GM21619 (cell line): ENCODE measurements around the gene ALDH1L1.

Experiments used
- ATAC-seq: cut with Tn5 transposase; IDR thresholded peaks from one replicate; pipeline ENCODE4 v1.9.1; 2021; ENCODE audit not compliant: unreplicated experiment

Gene ALDH1L1

DNA sequence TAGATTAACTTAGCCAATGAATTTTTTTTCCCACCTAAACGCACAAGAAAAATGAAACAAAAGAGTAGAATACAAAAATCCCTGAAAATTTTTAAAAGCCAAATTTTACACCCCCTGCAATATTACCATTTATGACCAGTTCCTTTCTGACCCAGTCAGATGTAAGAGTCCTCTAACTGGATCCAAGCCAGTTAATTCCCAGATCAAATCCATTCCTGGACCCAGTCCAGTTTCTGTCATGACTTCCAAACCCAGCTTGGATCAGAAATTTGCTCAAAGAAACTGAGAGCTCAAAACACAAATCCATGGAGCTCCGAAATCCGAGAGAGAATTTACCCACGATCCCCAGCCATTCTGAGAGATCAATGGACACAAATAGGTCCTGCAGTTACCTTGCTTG, 17.0 kb upstream of the ALDH1L1 start:
- no peak for ATAC-seq

DNA sequence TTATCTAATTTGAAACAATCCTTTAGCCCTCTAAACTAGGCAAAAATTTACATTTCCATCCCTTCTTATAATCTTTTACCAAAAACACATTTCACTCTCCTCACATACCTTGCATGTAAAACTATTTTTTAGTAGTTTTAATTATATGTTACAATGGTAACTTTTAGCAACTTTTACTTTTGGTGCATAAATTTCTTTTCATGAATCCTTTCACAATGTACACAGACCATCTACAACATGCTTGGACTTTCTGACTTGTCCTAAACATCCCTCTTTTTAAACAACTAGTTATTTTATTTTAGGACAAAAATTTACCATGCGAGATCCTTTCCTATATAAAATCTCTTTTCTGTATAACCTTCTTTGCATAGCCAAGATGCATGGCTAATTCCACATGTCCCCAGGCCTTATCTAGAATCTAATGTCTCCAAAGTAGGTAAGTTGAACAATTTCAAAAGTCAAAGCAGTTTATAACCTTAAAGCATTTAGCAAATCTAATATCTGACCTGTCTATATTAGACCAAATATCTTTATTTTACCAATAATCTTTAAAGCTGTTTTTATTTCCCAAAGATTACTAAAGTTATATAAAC, 14.4 kb upstream of the ALDH1L1 start:
- no peak for ATAC-seq

DNA sequence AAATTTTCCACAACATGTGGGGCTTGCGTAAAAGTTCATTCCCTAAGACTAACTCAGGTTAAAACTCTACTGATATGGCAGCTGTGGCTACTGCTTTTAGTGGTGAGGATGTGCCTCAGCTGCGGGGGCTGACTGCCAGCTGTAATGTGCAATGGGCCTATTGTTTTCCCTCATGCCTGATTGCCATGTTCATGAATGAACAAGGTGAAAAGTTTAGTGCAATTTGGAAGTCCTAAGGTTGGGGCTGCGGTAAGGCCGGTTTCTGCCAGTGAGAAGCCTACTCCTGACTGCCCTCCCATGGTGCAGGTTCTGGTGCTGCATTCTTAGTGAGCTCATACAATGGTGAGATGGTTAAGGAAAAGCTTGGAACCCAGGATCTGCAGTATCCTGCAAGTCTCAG, 10.9 kb upstream of the ALDH1L1 start:
- ATAC-seq: no peak

DNA sequence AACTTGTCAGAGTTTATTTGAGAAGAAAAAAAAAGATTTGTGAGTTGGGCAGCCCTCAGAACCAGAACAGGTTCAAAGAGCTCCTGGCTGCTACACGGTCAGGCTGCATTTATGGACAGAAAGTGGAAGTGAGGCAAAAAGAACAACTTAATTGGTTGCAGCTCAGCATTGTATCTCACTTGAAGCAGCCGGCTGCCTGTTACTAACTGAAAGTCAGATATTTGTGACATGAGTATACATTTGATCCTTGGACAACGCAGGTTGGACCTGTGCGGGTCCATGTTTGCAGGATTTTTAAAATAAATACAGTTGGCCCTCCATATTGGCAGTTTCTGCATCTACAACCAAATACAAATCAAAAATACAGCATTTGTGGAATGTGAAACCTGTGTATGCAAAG, 7.5 kb upstream of the ALDH1L1 start:
- no peak for ATAC-seq

DNA sequence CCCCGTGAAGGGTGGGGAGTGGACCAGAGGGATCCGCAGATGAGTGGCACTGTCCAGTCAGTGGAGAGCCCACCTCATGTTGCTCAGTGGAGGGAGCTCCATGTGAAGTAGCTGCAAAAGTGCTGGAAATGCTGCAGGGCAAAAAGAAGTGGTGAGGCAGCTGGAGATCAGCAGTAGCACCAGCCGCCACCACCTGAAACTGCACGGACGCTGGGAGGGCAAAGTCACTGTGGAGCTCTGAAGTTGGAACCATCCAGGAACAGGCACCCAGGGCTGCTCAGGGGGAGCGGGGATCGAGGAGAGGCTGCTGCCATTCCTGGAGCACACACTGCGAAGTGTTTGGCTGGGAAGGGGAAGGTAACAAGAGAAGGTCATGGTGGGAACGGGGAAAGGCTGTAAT, 6.4 kb upstream of the ALDH1L1 start:
- ATAC-seq: no peak

DNA sequence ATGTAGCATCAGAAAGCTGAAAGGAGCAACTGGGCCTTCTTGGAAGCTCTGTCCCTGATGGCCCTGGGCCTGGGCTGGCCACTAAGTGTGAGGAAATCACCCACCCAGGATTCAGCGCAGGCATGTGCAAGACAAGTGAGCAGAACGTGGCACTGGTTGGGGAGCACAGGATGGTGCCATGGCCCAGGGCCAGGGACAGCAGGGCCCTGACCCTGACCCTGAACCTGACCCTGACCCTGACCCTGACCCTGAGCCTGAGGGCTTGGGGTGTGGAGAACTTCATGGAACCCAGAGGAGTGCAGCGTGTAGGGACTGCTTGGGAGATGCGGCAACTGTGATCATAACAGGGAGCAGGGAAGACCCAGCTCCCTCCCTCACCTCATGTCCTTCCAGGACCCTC, 5.9 kb upstream of the ALDH1L1 start:
- ATAC-seq: no peak

DNA sequence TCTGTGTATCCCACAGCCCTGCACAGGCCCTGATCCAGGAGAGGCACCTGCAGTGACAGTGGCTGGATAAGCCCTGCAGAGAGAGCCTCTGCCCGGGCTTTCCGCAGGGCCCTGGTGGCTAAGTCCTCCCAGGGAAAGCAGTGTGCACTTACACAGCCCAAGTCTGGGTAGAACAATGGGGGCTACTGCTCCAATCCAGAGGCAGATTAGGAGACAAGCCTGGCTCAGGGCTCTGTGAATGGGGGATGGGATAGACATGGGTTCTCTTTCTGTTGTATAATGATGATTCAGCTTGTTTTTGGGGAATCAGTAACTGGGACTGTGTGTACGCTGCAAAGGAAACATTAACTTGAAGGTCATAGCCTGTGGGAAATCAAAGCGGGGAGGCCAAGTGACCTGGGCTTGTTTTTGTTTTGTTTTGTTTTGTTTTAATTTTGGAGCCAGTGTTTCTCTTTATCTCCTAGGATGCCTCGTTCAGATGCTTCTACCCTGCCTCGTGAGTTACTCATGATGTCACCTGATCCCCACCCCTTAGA, 4.1 kb upstream of the ALDH1L1 start:
- no peak for ATAC-seq

DNA sequence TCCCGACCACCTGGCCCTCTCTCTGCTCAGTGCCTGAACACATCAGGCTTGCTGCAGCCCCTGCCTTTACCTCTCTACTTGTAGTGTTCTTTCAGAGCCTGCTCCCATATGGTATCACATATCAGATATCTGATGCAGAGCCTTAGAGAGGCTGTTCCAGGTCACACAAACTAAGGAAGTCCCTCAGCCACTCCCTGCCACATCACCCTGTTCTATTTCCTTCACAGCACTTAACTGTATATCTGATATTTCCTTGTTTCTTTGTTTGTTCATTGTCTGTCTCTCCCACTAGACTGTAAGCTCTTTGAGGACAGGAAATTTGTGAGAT, 976 bp upstream of the ALDH1L1 start:
- ATAC-seq: no peak

DNA sequence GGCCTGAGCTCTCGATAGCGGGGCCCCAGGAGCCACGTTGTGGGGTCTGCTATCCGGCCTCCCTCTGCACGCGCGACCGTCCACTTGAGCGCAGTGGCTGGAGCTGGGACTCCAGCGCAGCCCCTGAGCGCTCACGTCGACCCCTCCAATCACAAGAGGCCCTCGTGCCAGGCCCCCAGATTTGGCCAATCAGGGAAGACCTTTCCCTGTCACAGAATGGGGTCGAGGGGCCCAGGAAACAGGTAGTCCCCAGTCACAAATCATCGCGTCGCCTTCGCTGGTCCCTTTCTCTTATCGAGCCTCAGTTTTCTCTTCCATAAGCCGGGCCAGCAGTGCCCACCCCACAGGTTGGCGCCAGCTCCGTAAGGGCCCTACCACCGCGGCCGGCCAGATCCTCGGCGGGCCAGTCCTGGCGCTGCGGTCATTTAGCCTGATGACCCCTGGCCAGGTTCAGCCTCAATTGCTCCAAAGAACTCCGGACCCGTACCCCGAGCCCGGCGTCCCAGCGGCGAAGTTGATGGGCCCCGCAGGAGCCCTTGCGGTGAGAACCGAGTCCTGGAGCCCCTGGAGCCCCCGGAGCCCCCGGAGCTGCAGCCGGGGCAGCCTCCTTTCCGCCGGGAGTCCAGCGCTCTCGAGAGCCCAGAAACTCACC, 435 bp downstream of the ALDH1L1 start:
- no peak for ATAC-seq

DNA sequence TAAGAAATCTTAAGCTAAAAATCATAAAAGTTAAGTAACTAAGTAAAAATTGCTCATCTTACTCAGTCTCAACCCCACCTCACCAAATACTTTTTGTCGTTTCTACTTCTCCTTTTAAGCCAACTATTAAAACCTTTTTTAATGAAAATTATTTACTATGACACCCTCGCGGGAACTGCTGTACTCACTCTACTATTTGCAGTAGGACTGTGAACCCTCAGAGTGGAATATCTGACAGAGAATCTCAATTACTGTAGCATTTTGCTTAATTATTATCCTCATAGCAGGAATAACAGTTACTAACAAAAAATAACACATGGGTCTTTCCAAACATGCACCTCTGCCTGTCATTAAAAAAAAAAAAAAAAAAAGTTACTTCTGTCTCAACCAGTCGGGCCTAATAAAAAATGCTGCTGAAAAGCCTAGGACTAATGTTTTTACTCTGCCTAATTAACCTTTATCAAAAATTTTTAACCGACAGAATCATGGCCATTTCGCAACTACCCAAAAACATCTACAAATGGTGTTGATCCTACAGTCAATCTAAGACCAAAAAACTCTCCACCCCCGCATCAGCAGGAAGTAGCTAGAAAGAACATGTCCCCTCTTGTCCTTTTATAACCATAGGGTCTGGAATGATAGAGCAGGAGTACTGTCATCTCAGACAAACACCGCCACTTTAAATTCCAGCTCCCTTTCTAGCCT, 10.2 kb downstream of the ALDH1L1 start:
- ATAC-seq: no peak

DNA sequence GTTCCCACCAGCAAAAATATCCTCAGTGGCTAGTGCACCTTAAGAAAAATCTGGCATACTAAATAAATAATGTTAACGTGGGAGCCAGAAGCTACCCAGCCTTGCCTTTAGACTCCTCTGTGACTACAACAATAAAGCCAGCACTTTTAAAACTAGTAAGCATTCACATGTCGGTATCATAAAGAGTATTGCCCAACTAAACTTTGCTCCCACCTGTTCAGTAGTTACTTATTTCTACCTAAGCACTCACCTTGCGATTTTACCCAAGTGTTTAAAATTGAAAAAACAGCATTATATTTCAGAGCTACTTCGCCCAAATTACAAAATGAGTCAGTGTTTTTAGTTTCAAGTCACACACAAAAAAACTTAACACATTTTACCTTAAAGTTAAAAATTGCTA, 12.8 kb downstream of the ALDH1L1 start:
- ATAC-seq: no peak

DNA sequence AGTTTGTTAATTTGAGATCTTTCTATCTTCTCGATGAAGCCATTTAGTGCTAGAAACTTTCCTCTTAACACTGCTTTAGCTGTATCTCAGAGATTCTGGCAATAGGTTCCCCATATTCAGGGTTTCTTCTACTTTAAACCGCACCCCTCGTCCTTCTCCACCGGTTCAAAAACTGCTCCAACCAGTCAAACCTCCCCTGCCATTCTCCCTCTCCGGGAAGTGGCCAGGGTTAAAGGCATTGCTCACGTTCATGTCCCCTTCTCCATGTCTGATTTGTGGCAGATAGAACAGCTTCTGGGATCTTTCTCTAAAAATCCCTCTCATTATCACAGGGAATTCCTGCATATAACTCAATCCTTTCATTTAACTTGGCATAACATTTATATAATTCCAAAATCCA, 14.4 kb downstream of the ALDH1L1 start:
- ATAC-seq: no peak

DNA sequence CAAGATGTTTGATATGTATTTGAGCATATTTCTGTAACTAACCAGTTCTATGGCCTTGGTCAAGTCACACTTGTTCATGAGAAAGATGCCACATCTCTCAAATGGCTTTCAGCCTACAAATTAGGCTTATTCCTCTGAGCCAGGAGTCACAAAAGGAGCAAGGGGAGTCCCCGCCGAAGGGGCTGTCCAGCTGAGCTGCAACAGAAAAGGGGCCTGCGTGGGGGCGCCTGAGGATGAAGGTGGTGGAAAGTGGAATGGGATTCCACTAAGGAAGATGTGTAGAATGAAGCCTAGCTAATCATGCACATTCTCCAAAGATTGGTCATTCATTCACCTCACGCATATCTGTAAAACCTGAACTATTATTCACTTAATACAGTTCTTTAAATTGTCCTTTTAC, 19.1 kb downstream of the ALDH1L1 start:
- no peak for ATAC-seq

DNA sequence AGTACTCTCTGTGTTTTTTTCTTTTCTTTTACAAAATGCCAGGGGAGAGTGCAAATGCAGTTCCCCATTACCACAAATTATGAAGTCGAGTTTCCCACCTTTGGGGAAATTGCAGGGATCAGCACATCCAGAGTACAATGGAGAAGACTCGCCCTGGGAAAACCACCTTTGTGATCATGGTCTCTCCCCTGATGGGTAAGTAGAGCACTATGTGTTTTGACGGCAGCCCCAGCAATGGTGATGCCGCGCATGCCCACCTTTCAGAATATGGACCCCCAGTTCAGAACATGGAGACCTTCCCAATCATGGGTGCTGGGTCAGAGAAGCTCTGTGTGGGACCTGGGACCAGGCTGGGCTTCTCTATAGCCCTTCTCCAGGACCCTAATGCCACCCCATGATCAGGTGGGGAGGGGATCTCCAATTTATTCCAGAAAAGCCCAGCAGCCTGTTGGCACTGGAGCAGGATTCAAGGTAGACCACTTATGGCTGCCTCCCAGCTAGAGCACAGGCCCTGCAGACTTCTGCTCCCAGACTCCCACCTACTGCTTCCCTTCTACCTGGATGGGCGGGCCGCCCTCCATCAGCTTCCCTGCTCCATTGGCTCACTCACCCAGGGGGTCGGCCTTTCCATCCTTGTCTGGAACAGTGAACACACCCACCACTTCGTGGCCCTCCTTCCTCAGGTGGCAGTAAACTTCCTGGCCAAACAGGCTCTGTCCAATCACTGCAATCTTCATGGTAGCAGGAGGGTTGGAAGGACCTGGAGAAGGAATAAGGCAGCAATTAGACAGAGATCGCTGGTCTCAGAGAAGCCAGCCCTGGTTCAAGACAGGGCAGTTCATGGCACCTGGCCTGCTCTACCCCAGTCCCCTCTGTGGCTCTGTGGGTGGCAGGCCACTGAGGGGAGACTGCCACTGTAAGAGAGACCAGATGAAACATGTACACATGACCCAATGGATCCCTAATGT, 19.9 kb downstream of the ALDH1L1 start:
- no peak for ATAC-seq

DNA sequence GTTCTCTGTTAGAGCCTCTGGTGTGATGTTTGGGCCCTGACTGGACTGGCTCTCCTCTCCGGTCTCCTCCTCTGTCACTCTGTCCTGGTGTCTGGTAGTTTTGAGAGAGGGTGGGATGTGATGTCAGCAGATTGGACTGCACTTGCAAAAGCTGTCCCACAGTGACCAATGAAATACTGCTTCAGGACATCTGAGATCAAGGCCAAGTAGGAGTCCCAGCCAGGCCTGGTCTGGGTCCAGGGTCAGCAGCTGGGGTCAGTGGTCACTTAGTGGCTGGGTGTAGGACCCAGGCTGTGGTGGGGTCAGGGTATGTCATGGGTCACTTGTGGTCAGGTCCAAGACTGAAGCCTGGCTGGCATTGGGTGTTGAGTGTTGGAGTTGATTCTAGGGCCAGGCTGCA, 20.9 kb downstream of the ALDH1L1 start:
- ATAC-seq: no peak

DNA sequence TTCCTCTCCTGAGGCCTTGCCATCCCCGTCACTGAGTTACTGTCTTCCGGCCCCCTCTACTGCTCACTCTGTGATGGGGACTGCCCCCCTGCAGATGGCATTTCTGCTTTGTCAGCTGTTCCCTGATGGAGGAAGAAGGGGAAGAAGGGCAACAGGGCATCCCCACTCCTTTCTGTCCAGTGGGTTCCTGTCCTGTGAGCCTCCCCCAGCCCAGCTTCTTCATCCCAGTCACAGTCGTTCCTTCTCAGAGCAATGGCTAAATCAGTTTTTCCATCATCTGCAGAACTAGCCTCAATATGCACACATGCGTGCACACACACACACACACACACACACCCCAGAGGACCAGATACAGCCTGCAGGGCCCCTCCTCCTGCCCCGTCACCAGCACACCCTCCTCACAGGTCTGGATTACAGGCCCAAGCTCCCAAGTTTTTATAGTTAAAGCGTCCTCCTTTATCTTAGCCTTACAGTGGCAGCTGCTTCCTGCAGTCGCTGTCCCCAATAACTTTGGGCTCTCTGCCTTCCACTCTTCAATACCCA, 21.4 kb downstream of the ALDH1L1 start:
- no peak for ATAC-seq

DNA sequence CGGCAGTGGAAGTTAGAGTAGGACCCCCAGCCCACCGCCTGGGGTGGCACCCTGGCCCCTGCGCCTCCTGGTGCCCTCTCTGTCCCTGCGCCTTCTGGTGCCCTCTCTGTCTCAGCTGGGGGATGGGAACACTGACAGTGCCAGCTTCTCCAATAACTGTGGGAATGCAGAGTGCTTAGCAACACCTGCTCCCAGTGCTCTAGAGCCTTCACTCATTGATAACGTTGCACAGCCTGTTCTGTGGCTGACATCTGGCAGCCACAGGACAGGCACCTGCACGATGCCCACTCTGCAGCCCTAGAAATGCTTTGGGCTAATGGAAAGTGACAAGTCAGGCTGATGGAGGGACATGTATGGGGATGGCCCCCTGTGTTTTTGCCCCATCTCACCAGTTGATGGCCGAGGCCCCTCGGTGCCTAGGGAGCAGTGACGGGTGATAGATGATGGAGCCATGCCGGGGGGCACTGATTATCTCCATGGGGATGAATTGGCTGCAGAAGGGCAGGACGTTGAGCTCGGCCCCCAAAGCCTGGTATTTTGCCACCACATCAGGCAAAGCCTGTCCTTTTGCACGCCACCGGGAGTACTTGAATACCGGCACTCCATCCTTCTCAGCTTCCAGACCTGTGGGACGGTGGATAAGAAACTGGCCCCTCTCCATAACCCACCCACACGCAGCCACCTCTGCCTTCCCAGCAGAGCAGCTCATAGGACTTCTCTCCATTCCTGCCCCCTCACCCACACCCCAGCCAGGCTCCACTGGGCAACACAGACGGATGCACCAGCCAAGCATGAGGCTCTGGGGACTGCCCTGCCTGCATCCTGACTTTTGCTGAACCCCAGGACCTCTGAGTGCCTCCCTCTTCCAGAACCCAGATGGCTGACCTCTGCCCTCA, 22.1 kb downstream of the ALDH1L1 start:
- no peak for ATAC-seq

DNA sequence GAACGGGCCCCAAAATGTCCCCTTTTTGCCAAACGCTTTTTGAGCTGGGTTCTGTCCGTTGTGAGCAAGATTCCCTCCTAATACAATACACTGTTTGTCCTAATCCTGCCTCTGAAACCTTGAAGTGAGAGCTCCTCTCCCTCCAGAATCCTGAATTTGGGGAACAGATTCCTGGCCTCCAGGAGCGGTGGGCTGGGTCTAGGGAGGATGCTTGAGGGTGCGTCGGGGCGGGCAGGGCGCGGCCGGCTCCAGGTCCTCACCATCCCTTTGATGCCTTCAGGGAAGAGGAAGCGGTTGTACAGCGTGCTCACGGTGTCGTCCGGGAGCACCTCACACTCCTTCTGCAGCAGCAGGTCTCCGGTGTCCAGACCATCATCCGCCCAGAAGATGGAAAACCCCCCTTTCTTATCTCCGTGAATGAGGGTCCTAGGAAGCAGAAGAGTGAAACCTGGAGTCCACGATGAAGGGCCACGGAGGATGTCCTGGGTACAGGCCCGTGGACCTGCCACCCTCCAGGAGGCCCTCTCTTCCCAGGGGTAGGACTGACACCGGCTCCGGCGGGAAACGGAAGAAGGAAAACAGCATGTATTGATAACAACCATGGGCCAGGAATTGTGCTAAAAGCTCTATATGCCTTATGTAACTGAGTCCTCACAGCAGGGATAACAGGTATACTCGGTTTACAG, 23.2 kb downstream of the ALDH1L1 start:
- ATAC-seq: no peak

DNA sequence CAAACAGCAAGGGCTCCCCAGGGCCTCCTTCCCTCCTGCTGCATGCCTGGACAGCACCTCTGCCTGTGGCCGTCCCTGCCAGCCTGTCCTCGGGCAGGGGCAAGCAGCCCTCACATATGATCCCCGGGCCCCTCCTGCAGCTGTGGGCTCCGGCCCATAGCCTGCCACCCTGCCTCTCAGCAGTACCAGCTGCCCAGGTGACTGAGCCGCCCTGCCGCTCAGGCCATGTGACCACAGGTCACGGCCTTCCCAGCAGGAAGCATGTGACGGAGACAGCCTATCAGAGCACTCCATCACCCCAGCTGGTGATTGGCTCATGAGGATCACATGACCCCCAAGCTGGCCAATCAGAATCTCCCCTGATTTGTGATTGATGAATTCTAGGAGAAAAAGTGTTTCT, 23.9 kb downstream of the ALDH1L1 start:
- no peak for ATAC-seq
